Body of pancreas (tissue), 4 donors: Measurements from ENCODE around the gene TSPAN15. TPM values are rescaled to one million over a fixed set of nuclear protein-coding genes. Genes with fewer than 3 reads are reported as not detected.

Experiments
- ATAC-seq: fragments of 150-250 bp; one replicate; pipeline ENCODE4 v1.9.1; 2016
- DNase-seq, 4 donors: peaks; one replicate each; pipeline ENCODE4 v3.0.0-alpha.2; 2019
- H3K27ac ChIP-seq, 4 donors: fragments of 200-600 bp; sonication (generic); 1 replicate in 3 of 4; 2 replicates in 1 of 4; pipeline versions ENCODE4 v1.5.1 to v1.6.1; 2016 to 2019; ENCODE audit warnings: mild to moderate bottlenecking in 1 of 4, mixed read lengths in 1 of 4, moderate library complexity in 1 of 4
- H3K27me3 ChIP-seq, 2 donors: fragments of 200-600 bp; sonication (generic); one replicate each; pipeline ENCODE4 v1.6.0; 2016; ENCODE audit warnings: mild to moderate bottlenecking in 1 of 2
- H3K36me3 ChIP-seq, 2 donors: fragments of 200-600 bp; sonication (generic); replicated peaks in 1 of 2; 2 replicates each; pipeline ENCODE4 v1.5.1; 2016; ENCODE audit warnings: low read depth in 2 of 2; ENCODE audit not compliant: insufficient read depth in 1 of 2
- H3K4me1 ChIP-seq: fragments of 200-600 bp; sonication (generic); one replicate; pipeline ENCODE4 v1.6.0; 2016
- H3K4me3 ChIP-seq, 2 donors: fragments of 200-600 bp; sonication (generic); 1 replicate in 1 of 2; 2 replicates in 1 of 2; pipeline ENCODE4 v1.5.1; 2016 to 2019
- H3K9me3 ChIP-seq, 3 donors: fragments of 200-600 bp; sonication (generic); 1 replicate in 2 of 3; 2 replicates in 1 of 3; pipeline ENCODE4 v1.5.1; 2016
- CTCF ChIP-seq, 7 experiments: fragments of 450-650 bp in 4 of 7; fragments of 200-600 bp in 3 of 7; sonication (generic) in 3 of 7; IDR thresholded peaks; one replicate each; pipeline ENCODE4 v1.5.1; 2016 to 2019; ENCODE audit warnings: antibody characterized with exemption in 7 of 7
- POLR2A ChIP-seq, 3 donors: fragments of 450-650 bp; IDR thresholded peaks; one replicate each; pipeline ENCODE4 v1.6.1; 2016; ENCODE audit warnings: antibody characterized with exemption in 3 of 3, mild to moderate bottlenecking in 2 of 3
- WGBS, 2 donors: methylation state at CpG; one replicate each; pipeline ENCODE4 v1.1.5; 2017; 5-methylcytosine and 5-hydroxymethylcytosine counted together
- intact Hi-C: fragments of 100-400 bp; cut with DNase I; formaldehyde crosslinking; loops from one replicate; pipeline ENCODE4 v1.15.1; 2023
- total RNA-seq, 2 donors: library from RNA; depleted of rRNA; stranded (reverse); fragments of >200 nt; gene quantifications; one replicate each; pipeline ENCODE4 v1.1.0, GENCODE V29; 2016

The TSPAN15 gene
- total RNA-seq, 2 donors from 2014 or later, result 20.0 to 32.0 TPM

- Histone ChIP-seq H3K9me3 (no peaks in the 10 kb centered on the region), H3K27me3 (no peaks in the 10 kb centered on the region), H3K4me1 (peaks cover 36% of the 10 kb centered on the region), H3K27ac (peak overlapping the region in 3 of 4 donors; percentile 44 to 85 (median 75)), H3K36me3 (no peaks in the 10 kb centered on the region), H3K4me3 (no peak overlapping the region)
- TF ChIP-seq POLR2A (IDR thresholded peaks at IDR 0.05), result no peak
- TF ChIP-seq CTCF (IDR thresholded peaks at IDR 0.05), result no peak
- intact Hi-C loops, result no loop called here
- no peak for DNase-seq
- WGBS, 2 donors, result 64 to 68% methylated on average over 8 of the region's 8 CpGs
- peak; percentile 8 for ATAC-seq
These were observed 8.0 kb downstream of the TSPAN15 start for GRCh38 chr10:69459101-69459790.

GRCh38 chr10:69459893-69460575 is 8.8 kb downstream of the TSPAN15 start:
- H3K36me3 ChIP-seq, result no peaks in the 10 kb centered on the region
- intact Hi-C loops, result no loop called here
- WGBS, 2 donors, result 80 to 83% methylated on average over 3 to 12 of the region's 12 CpGs

GRCh38 chr10:69460576-69461242 is 9.4 kb downstream of the TSPAN15 start:
- ATAC-seq (no peak), DNase-seq (no peak)
- Histone ChIP-seq H3K4me1 (peaks cover 45% of the 10 kb centered on the region), H3K27me3 (no peaks in the 10 kb centered on the region), H3K4me3 (no peak overlapping the region), H3K9me3 (no peaks in the 10 kb centered on the region), H3K27ac (peak overlapping the region; percentile 25 to 85 (median 60)), H3K36me3 (no peaks in the 10 kb centered on the region)
- WGBS, 2 donors, result 84 to 100% methylated on average over 8 to 9 of the region's 9 CpGs
- intact Hi-C loops, result no loop called here
- no peak for TF ChIP-seq CTCF (IDR thresholded peaks at IDR 0.05)
- TF ChIP-seq POLR2A (IDR thresholded peaks at IDR 0.05), result no peak

More at GRCh38 chr10:69459893-69460575, 8.8 kb downstream of the TSPAN15 start:
- no peaks in the 10 kb centered on the region for H3K27me3 ChIP-seq
- no peak overlapping the region for H3K4me3 ChIP-seq
- H3K27ac ChIP-seq, result peak overlapping the region; percentile 25 to 85 (median 60)
- TF ChIP-seq CTCF (IDR thresholded peaks at IDR 0.05) (no peak), POLR2A (IDR thresholded peaks at IDR 0.05) (no peak)
- peaks cover 43% of the 10 kb centered on the region for H3K4me1 ChIP-seq
- no peak for ATAC-seq
- no peaks in the 10 kb centered on the region for H3K9me3 ChIP-seq
- DNase-seq, result no peak

- DNase-seq (peak in 1 of 4 donors; percentile 11), ATAC-seq (no peak)
- intact Hi-C loops, result no loop called here
- Histone ChIP-seq H3K4me1 (peaks cover 50% of the 10 kb centered on the region), H3K9me3 (no peaks in the 10 kb centered on the region), H3K4me3 (no peak overlapping the region), H3K27ac (peak overlapping the region in 2 of 4 donors; percentile 10 to 48), H3K36me3 (no peaks in the 10 kb centered on the region), H3K27me3 (no peaks in the 10 kb centered on the region)
- WGBS, 2 donors, result 80 to 81% methylated on average over 4 of the region's 5 CpGs
- no peak for TF ChIP-seq POLR2A (IDR thresholded peaks at IDR 0.05)
- TF ChIP-seq CTCF (IDR thresholded peaks at IDR 0.05), result no peak
These were observed 10.2 kb downstream of the TSPAN15 start for GRCh38 chr10:69461243-69462025.
